OCI-LY7 (cell line): Measurements from ENCODE around the gene KCNQ1. TPM values are rescaled to one million over a fixed set of nuclear protein-coding genes. Genes with fewer than 3 reads are reported as not detected.

Source experiments
- BruUV-seq: library from RNA; stranded (reverse); fragments of 400-500 nt; replicated peaks from 2 replicates; lab custom pipeline; 2021; lab: Mats Ljungman, UMichigan
- CTCF ChIA-PET: fragments of 300-600 bp; sonication (Branson Sonifier 250); formaldehyde crosslinking; loops from one replicate; lab custom pipeline; 2022; ENCODE audit warnings: antibody characterized with exemption; ENCODE audit not compliant: unreplicated experiment; lab: Charles Lee
- POLR2A ChIA-PET: fragments of 300-600 bp; sonication (Branson Sonifier 250); formaldehyde crosslinking; loops from one replicate; lab custom pipeline; 2022; ENCODE audit warnings: antibody characterized with exemption; lab: Charles Lee
- DNase-seq: peaks from one replicate; pipeline ENCODE4 v3.0.0-alpha.2; 2015; ENCODE audit warnings: low spot score
- H2AFZ ChIP-seq: fragments of 200-600 bp; sonication (generic), shearing (Covaris generic); 2 replicates; pipeline ENCODE4 v1.6.1; 2014; ENCODE audit warnings: mild to moderate bottlenecking, antibody characterized with exemption, low read length, moderate library complexity
- H3K27ac ChIP-seq: fragments of 200-600 bp; sonication (generic); 2 replicates; pipeline ENCODE4 v1.5.1; 2014; ENCODE audit warnings: mixed run types, low read depth, mild to moderate bottlenecking, moderate library complexity, low read length, inconsistent platforms; ENCODE audit not compliant: poor library complexity, severe bottlenecking
- H3K36me3 ChIP-seq: fragments of 200-600 bp; sonication (generic); 2 replicates; pipeline ENCODE4 v1.6.1; 2014; ENCODE audit warnings: mild to moderate bottlenecking, antibody characterized with exemption, low read length, moderate library complexity, mixed read lengths; ENCODE audit not compliant: insufficient read depth
- H3K4me1 ChIP-seq: fragments of 200-600 bp; sonication (generic); 2 replicates; pipeline ENCODE4 v1.5.1; 2014; ENCODE audit warnings: mild to moderate bottlenecking, low read length; ENCODE audit not compliant: insufficient read depth, poor library complexity, severe bottlenecking
- H3K4me2 ChIP-seq: fragments of 200-600 bp; sonication (generic); 2 replicates; pipeline ENCODE4 v1.6.1; 2014; ENCODE audit warnings: mild to moderate bottlenecking, low read length
- H3K4me3 ChIP-seq: fragments of 200-600 bp; sonication (generic); 2 replicates; pipeline ENCODE4 v1.5.1; 2014; ENCODE audit warnings: mild to moderate bottlenecking, low read depth, low read length; ENCODE audit not compliant: poor library complexity, severe bottlenecking
- H3K79me2 ChIP-seq: fragments of 200-600 bp; sonication (generic); 2 replicates; pipeline ENCODE4 v1.6.1; 2016; ENCODE audit warnings: low read depth, mild to moderate bottlenecking, low read length, moderate library complexity, mixed read lengths; ENCODE audit not compliant: insufficient read depth
- H3K9me2 ChIP-seq: fragments of 200-600 bp; sonication (generic); 2 replicates; pipeline ENCODE4 v1.6.1; 2016; ENCODE audit warnings: mild to moderate bottlenecking, low read length, mixed read lengths; ENCODE audit not compliant: insufficient read depth
- H3K9me3 ChIP-seq: fragments of 200-600 bp; sonication (generic); 2 replicates; pipeline ENCODE4 v1.6.1; 2014; ENCODE audit warnings: mild to moderate bottlenecking, mixed run types, low read length, mixed read lengths
- H4K20me1 ChIP-seq: fragments of 200-600 bp; sonication (generic); 2 replicates; pipeline ENCODE4 v1.6.1; 2014; ENCODE audit warnings: mild to moderate bottlenecking, antibody characterized with exemption, low read length, moderate library complexity, mixed read lengths; ENCODE audit not compliant: insufficient read depth
- EZH2phosphoT487 ChIP-seq: fragments of 200-600 bp; sonication (generic); IDR thresholded peaks from 2 replicates; pipeline ENCODE4 v1.6.1; 2018; ENCODE audit warnings: low read depth, borderline replicate concordance, mild to moderate bottlenecking, mixed run types, antibody characterized with exemption, low read length, moderate library complexity, mixed read lengths
- intact Hi-C: fragments of 100-400 bp; cut with micrococcal nuclease; formaldehyde crosslinking; loops from one replicate; pipeline ENCODE4 v1.10.0; 2022; ENCODE audit not compliant: unreplicated experiment
- total RNA-seq, 2 experiments: library from RNA; depleted of rRNA in 1 of 2; stranded (reverse); fragments of >200 nt in 1 of 2; shearing (Covaris generic) in 1 of 2; gene quantifications; 2 replicates each; pipeline ENCODE4 v1.2.3, GENCODE V29; 2014 to 2022
- TF ChIP-seq, protein P1 (sequence below): fragments of 200-600 bp; sonication (generic); conservative IDR thresholded peaks from 2 replicates; pipeline ENCODE4 v1.5.1; 2014; ENCODE audit warnings: mild to moderate bottlenecking, antibody characterized with exemption, low read length, moderate library complexity, mixed read lengths

KCNQ1 gene
- total RNA-seq, 2 experiments from 2014 or later = 0.22 to 1.3 TPM

DNA sequence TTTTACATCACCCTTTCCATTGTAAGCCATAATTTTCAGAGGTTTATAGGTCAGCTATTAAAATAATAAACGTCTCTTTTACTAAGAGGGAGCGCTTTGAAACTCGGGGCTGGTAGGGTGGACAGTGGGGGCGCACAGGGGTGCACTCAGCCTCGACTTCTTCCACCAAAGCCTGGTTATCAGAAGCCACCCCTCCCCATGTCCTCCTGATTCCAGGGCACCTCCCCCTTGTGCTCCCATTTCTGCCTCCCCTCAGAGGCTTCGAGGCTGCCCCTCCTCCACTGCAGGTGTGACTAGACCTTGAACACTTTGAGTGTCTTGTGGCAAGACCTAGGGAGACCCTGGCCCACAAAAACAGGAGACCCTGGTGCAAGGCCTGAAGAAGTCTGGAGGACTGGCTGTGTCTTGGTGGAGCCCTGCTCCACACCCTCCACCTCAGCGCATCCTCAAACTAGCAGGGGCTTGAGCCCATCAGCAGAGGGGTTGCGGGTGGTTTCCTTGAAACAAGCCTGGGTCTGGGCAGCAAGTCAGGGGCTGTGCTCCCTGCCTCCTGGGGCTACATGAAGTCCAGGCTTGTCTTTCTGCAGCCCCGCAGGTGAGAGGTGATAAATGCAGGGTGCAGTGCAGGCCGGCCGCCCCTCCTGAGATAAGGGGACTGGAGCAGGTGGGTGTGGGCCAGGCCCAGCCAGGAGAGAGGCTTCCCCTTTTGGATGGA, 437.7 kb downstream of the KCNQ1 start:
- POLR2A ChIA-PET = no interaction called here
- Histone ChIP-seq H3K27ac (no peak overlapping the region), H3K4me3 (no peak overlapping the region), H4K20me1 (no peaks in the 10 kb centered on the region; the same call in 1 of the 2 replicates), H3K9me3 (no peaks in the 10 kb centered on the region), H3K9me2 (no peaks in the 10 kb centered on the region), H3K36me3 (no peaks in the 10 kb centered on the region), H2AFZ (no peak overlapping the region), H3K79me2 (no peaks in the 10 kb centered on the region), H3K4me2 (no peak overlapping the region), H3K4me1 (peaks cover 13% of the 10 kb centered on the region)
- TF ChIP-seq EZH2phosphoT487 = no peak
- TF ChIP-seq, protein P1, sequence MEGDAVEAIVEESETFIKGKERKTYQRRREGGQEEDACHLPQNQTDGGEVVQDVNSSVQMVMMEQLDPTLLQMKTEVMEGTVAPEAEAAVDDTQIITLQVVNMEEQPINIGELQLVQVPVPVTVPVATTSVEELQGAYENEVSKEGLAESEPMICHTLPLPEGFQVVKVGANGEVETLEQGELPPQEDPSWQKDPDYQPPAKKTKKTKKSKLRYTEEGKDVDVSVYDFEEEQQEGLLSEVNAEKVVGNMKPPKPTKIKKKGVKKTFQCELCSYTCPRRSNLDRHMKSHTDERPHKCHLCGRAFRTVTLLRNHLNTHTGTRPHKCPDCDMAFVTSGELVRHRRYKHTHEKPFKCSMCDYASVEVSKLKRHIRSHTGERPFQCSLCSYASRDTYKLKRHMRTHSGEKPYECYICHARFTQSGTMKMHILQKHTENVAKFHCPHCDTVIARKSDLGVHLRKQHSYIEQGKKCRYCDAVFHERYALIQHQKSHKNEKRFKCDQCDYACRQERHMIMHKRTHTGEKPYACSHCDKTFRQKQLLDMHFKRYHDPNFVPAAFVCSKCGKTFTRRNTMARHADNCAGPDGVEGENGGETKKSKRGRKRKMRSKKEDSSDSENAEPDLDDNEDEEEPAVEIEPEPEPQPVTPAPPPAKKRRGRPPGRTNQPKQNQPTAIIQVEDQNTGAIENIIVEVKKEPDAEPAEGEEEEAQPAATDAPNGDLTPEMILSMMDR = no peak
- no peak for DNase-seq
- CTCF ChIA-PET = no interaction called here
- intact Hi-C loops = no loop called here
- BruUV-seq = no TSS peak

DNA sequence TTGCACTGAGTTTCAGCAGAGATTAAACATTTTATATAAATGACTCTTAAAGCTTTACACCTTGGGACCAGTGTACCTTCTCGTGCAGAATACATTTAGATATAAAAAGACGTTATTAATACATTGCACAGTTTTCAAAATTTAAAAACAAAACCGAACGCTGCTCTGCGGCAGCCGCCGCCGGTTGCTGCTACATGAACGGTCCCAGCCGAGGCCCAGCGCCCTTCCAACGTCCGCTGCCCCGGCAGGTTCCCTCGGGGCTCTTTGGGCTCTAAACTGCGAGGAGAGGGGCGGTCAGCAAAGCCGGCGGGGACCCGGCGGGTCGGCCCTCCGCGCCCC, 438.8 kb downstream of the KCNQ1 start:
- H3K27ac ChIP-seq = no peak overlapping the region
- CTCF ChIA-PET = no interaction called here
- no peaks in the 10 kb centered on the region for H3K79me2 ChIP-seq
- TF ChIP-seq EZH2phosphoT487 = peak; percentile 70; the same call in 1 of the 2 replicates
- TF ChIP-seq, protein P1 = no peak
- H4K20me1 ChIP-seq = no peaks in the 10 kb centered on the region; the same call in 1 of the 2 replicates
- intact Hi-C loops = no loop called here
- peaks cover 13% of the 10 kb centered on the region for H3K4me1 ChIP-seq
- no peak overlapping the region for H2AFZ ChIP-seq
- no peaks in the 10 kb centered on the region for H3K9me3 ChIP-seq
- POLR2A ChIA-PET = no interaction called here
- BruUV-seq = no TSS peak
- no peak overlapping the region for H3K4me3 ChIP-seq
- no peaks in the 10 kb centered on the region for H3K36me3 ChIP-seq
- H3K4me2 ChIP-seq = no peak overlapping the region
- DNase-seq = no peak
- no peaks in the 10 kb centered on the region for H3K9me2 ChIP-seq
